Measurements from ENCODE around the gene SH3PXD2A.

SH3PXD2A gene

DNA sequence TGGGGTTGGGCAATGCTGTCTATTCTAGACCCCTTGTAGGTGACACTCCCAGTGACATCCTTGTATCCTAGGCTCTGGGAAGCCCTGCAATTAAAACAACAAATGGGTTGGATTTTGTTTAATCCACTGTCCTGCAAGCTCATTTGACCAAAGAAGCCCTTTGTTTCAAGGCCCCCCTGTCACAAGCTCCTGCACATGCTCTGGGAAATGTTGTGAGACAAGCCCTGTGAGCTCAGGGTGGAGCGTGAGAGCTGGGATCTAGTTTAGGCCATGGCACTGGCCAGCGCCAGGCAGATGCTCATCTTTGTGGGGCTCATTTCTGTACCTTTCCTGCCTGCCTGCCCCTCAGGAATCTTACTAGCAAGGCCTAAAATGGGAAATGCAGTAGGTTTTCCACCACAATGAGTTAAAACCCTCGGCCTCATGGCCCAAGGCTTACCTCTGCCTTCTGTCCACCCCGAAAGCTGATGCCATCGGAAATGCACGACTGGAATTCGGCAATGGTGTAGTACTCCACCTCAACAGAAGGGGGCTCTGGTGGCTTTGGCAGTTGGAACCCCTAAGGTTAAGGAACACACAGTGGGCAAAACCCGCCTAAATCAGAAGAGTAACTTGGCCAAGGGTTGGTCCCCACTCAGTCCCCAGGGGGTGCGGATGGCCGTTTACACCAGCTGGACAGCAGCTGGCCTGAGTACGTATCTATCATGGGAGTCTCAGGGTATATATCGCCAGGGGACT is 249.8 kb downstream of the SH3PXD2A start:
- Histone ChIP-seq H3K27ac (peak overlapping the region in 1 of 2 donors; percentile 3), H3K4me3 (no peak overlapping the region)
- DNase-seq (ENCODE audit: low spot score) = no peak
- TF ChIP-seq, protein P1, sequence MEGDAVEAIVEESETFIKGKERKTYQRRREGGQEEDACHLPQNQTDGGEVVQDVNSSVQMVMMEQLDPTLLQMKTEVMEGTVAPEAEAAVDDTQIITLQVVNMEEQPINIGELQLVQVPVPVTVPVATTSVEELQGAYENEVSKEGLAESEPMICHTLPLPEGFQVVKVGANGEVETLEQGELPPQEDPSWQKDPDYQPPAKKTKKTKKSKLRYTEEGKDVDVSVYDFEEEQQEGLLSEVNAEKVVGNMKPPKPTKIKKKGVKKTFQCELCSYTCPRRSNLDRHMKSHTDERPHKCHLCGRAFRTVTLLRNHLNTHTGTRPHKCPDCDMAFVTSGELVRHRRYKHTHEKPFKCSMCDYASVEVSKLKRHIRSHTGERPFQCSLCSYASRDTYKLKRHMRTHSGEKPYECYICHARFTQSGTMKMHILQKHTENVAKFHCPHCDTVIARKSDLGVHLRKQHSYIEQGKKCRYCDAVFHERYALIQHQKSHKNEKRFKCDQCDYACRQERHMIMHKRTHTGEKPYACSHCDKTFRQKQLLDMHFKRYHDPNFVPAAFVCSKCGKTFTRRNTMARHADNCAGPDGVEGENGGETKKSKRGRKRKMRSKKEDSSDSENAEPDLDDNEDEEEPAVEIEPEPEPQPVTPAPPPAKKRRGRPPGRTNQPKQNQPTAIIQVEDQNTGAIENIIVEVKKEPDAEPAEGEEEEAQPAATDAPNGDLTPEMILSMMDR (IDR thresholded peaks at IDR 0.05) = peak; percentile 77

DNA sequence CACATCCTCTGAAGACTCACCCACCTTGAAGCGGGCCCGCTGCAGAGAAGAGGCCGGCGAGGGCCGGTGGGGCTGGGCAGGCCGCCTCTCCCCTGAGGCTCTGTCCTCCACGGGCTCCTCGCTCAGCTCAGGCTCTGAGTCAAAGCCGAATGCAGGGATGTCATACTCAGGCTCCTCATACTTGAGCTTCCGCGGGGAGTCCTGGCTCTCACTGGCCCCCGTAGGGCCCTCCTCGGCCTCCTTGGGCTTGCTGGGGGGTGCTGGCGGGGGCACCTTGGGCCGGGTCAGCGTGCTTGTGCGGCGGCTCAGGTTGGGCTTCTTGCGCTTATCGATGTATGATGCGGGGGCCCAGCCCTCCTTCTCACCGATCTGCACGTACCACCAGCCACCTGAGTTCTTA is 252.0 kb downstream of the SH3PXD2A start:
- no peak overlapping the region for H3K27ac ChIP-seq
- no peak overlapping the region for H3K4me3 ChIP-seq
- DNase-seq (ENCODE audit: low spot score) = no peak
- TF ChIP-seq, protein P1 (IDR thresholded peaks at IDR 0.05) = no peak

DNA sequence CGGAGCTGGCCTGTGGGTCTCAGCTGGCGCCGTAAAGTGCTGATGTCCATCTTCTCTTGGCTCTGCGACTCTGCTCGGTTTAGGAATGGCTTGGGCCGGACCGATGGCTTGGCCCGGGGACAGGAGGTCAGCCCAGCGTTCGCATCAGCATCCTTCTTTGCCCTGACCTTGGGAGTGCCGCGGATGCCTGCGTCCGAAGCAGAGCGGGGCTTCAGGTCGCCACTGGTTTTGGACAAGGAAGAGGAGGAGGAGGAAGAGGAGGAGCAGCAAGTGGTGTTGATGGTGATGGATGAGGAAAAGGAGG is 252.6 kb downstream of the SH3PXD2A start:
- DNase-seq (ENCODE audit: low spot score) = no peak
- H3K27ac ChIP-seq = no peak overlapping the region

DNA sequence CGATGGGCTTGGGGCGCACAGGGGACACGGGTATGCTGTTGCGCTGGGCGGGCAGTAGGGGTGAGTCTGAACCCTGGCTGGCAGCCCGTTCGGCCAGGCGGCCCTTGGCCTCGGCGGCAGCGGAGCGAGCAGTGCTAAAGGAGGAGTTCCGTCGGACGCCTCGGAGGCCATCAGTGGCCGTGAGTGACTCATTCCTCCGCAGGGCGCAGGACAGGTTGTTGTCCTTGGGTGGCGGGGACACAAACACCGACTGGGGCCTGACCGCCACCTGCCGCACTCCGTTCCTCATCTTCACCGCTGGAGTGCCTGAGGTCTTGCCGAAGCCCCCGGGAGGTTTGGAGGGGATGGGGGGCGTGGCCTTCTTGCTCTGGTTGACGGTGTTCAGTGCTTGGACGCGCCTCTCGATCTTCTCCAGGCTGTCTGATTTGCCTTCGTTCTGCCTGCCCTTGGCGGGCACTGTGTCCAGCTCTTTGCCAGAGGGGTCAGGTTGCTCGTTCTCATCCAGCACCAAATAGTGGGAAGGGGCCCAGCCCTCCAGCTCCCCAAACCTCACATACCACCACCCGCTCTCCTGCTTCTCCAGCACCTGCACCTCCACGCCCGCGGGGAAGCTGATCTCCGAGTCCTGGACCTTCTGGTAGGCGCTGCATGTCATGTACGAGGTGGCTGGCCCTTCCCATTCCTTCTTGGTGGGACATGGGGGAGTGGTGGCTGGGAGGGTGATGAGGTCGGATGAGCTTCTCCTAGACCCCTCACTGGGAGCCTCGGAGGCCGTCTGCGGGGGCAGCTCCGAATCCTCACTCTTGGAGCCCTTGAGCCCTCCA is 253.1 kb downstream of the SH3PXD2A start:
- H3K27ac ChIP-seq = no peak overlapping the region
- no peak for DNase-seq (ENCODE audit: low spot score)
- TF ChIP-seq, protein P1 (IDR thresholded peaks at IDR 0.05) = no peak

More for the DNA sequence above, 252.6 kb downstream of the SH3PXD2A start:
- H3K4me3 ChIP-seq = no peak overlapping the region
- TF ChIP-seq, protein P1 (IDR thresholded peaks at IDR 0.05) = no peak

DNA sequence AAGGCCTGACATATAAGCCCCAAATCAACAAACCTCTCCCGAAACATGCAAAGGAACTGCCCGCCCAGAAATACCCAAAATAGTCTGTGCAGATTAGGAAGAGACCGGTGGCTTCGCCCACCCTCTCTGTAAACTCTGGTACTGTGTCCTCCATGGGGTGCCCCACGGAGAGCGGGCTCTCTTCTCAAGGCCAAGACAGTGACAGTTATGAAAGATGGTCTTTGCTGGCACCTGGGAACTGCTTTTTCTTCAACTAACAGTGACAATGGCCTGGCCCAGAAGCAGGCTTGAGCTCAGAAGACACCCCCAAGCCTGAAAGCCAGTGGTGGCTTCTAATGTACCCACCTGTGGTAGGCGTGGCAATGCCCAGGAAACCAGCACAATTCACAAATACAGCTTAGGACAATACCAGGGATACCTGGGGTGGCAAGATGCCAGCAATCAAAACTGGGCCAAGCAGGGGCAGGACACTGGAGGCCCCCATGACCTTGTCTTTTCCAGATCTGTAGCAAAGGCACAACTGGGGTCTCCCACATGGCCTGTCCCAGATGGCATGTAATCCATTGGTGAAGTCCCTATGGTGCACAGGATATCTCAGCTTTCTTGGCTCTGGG is 254.3 kb downstream of the SH3PXD2A start:
- no peak for DNase-seq (ENCODE audit: low spot score)
- Histone ChIP-seq H3K4me3 (no peak overlapping the region), H3K27ac (peak overlapping the region in 1 of 2 donors; percentile 62)
- TF ChIP-seq, protein P1 (IDR thresholded peaks at IDR 0.05) = no peak

More for the DNA sequence above, 253.1 kb downstream of the SH3PXD2A start:
- no peak overlapping the region for H3K4me3 ChIP-seq

DNA sequence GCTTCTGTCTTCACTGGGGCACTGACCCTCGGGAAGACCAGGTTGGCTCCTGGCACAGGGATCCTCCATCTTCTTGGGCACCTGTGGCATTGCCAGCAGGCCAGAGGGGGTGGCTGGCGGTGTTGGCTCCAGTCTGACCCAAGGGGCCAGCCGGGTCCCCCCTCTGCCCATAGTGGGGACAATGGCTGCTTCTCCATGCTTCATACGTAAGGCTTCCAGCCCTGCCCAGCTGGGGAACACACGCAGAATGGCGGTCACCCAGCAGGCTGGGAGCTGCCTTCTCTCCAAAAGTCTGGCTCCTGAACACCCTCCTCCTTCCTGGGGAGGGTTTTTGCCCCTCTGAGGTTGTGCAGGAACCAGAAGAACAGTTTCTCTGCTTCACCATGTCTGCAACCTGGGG is 255.1 kb downstream of the SH3PXD2A start:
- no peak overlapping the region for H3K4me3 ChIP-seq
- TF ChIP-seq, protein P1 (IDR thresholded peaks at IDR 0.05) = no peak
- no peak for DNase-seq (ENCODE audit: low spot score)
- H3K27ac ChIP-seq = peak overlapping the region in 1 of 2 donors; percentile 62
